M059J (cell line): ENCODE data around the gene WNT9A. TPM values are rescaled to one million over a fixed set of nuclear protein-coding genes. Genes with fewer than 3 reads are reported as not detected.
"Not testable (repeated sequence)": the region's sequence is repeated elsewhere in the genome, so short reads cannot be mapped to it uniquely, and the experiment has no call there.

ENCODE experiments used
- DNase-seq: peaks from one replicate; pipeline ENCODE4 v3.0.0-alpha.2; 2012; ENCODE audit warnings: low read depth
- total RNA-seq: library from RNA; depleted of rRNA; stranded (reverse); fragments of >200 nt; shearing (Covaris generic); gene quantifications from 2 replicates; pipeline ENCODE4 v1.2.3, GENCODE V29; 2014

Gene WNT9A
- total RNA-seq, 1 experiment from 2014 or later: 0.37 TPM

- no peak for DNase-seq
Observed at GRCh38 chr1:227912866-227913265, 34.9 kb downstream of the WNT9A start.

GRCh38 chr1:227911376-227911775, 36.4 kb downstream of the WNT9A start:
- DNase-seq: no peak

DNA sequence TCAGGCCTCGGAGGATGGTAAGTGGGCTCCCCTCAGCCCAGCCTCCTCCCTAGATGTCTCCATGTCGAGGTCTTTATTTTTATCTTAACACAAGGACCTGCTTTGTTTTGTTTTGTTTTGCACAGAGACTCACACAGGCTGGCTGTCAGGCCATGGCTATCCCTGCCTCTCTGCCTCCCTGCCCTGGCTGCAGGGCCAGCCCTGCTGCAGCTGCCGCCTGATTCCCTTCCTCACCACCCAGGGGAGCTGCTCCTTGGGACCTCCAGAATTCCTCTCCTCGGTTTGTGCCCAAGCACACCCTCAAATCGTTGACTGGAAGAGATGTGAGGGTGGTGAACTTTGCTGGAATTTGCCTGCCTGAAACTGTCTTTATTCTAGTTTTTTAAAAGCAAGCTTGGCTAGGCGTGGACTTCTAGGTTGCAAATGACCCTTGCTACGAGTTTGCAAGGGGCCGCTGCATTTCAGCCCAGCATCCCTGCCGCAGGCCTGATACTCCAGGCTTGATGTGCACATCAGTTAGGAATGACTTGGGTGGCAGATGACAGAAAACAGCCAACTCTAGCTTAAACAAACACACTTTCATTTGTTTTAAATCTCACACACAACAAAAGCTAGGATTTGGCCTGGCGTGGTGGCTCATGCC, 37.1 kb downstream of the WNT9A start:
- DNase-seq: no peak

DNA sequence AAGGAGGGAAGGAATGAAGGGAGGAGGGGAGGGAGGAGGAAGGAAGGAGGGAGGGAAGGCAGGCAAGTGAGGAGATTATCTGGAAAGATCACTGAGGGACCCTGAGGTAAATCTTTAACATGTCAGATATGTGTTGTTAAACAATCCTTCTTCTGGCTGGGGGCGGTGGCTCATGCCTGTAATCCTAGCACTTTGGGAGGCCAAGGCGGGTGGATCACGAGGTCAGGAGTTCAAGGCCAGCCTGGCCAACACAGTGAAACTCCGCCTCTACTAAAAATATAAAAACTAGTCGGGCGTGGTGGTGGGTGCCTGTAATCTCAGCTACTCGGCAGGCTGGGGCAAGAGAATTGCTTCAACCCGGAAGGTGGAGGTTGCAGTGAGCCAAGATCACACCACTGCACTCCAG, 37.8 kb downstream of the WNT9A start:
- DNase-seq: not testable (repeated sequence)

- DNase-seq: no peak
Observed at GRCh38 chr1:227909188-227909587, 38.5 kb downstream of the WNT9A start.

GRCh38 chr1:227908359-227908758, 39.4 kb downstream of the WNT9A start:
- DNase-seq: no peak

DNA sequence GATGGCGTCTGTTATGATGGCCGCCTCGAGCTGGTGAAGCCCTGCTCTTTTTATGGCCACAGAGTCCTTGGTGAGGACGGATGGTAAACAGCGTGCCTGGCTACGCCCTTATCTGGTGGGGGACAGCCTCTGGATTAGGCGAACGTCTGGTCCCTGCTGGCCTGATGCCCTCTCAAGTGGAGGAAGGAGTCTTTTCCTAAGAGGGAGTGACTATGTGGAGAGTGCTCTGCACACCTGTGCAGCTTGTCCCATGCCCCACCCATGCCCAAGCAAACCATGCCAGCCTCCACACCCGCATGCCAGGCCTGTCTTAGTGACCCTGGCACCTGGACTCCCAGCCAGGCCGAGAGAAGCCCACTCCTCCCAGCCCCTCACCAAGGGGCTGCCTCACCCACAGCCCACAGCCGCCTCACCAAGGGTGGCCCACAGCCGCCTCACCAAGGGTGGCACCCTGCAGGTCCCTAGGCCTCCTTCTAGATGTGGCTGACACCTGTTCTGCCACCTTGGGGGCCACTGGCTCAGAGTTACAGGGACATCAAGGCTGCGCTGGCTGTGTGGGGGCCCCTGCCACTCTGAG, 40.2 kb downstream of the WNT9A start:
- no peak for DNase-seq

DNA sequence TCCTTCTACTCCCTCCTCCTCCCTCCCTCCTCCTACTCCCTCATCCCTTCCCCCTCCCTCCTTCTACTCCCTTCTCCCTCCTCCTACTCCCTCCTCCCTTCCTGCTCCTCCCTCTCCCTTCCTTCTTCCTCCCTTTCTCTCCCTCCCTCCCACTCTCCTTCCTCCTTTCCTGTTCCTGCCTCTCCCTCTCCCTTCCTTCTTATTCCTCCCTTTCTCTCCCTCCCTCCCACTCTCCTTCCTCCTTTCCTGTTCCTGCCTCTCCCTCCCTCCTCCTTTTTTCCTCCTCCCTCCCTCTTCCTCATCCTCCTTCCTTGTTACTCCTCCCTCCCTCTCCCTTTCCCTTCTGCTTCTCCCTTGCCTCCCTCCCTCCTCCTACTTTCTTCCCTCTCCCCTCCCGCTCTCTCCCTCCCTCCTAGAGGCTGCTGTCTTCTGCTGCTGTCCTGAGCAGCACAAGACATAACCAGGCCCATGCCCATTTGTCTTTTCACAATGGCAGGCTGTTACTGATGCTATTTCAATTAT, 41.1 kb downstream of the WNT9A start:
- DNase-seq: no peak

- no peak for DNase-seq
Observed at GRCh38 chr1:227905573-227906487, 41.9 kb downstream of the WNT9A start.

GRCh38 chr1:227904541-227905335, 43.0 kb downstream of the WNT9A start:
- DNase-seq: no peak

GRCh38 chr1:227903614-227904501, 43.9 kb downstream of the WNT9A start:
- DNase-seq: no peak

DNA sequence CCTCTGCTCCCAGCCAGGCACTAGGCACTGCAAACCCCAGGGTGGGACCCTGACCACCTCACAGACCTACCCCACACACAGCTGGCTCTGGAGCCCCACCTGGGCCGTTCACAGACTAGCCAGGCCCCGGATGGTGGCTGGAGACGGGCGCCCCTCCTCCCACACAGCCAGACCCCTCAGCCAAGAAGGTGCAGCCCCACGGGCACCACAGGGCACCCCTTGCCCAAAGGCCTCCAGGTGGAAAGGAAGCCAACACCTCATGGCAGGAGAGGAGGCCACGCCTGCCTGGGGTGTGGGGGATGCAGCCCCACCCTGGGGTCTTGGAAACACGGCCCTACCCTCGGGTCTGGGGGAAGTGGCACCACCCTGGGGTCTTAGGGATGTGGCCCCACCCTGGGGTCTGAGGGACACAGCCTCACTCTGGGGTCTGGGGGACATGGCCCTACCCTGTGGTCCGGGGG, 44.6 kb downstream of the WNT9A start:
- no peak for DNase-seq

- DNase-seq: no peak
Observed at GRCh38 chr1:227902641-227902990, 45.1 kb downstream of the WNT9A start.

GRCh38 chr1:227901906-227902640, 45.7 kb downstream of the WNT9A start:
- DNase-seq: peak; percentile 39

DNA sequence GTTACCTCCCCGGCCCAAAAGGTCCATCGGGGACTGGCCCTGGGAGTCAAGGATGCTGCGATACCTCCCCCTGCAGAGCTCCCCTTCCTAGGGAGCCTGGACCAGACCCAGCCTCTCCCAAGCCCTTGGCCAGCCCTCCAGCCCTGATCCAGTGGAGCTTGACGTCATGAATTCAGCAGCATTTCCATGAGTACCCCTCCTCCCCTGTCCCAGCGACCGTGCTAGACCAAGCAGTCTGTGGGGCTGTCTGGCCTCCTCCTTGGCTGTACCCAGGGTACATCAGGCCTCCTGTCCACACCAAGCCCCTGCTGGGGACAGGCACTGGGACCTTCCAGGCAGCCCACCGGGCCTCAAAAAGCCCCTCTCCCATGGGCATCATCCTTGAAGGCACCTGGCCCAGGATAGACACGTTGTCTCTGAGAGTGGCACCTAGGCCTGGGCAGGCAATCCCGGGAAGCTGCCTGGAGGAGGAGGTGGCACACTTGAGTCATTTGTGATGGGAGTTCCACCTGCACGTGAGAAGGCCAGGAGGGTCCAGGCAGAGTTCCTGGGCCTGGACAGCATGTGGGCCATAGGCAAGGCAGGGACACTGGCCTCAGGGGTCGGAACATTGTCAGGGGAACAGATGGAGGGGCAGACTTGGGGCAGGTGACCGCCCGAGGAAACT, 46.4 kb downstream of the WNT9A start:
- DNase-seq: no peak

GRCh38 chr1:227900571-227901051, 47.1 kb downstream of the WNT9A start:
- DNase-seq: no peak

DNA sequence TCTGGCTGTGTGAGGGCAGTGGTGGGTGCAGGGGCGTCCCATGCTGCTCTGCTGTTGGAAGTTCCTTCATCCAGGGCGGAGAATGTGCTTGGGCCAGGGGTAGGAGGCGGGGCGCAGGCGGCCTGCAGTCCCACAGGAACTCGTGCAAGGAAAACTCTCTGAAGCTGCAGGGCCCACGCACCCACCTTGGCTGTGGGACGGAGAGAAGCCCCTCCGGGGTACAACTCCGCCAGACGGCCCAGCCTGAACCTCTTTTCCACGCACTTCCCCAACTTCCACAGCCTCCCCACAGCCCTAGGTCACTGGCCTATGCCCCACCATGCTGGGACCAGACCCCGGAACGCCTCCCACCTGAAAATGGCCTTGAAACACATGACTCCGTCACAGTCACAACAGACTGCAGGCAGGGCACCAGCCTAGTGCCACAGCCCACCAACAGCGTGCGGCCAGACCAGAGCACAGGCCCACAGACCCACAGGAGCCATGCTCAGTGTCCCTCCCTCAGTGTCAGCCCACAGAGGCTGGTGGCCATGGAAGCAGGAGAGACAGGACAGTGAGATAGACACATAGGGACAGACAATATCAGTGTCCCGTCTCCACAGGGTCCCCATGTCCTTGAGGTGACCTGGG, 47.8 kb downstream of the WNT9A start:
- DNase-seq: no peak

- no peak for DNase-seq
Observed at GRCh38 chr1:227899141-227899819, 48.5 kb downstream of the WNT9A start.
